SU-DHL-6 (cell line): ENCODE measurements around the gene PRKD2.

Experiments used
- H2AFZ ChIP-seq: fragments of 200-600 bp; sonication (generic); 2 replicates; pipeline ENCODE4 v1.6.1; 2014; ENCODE audit warnings: low read depth, mild to moderate bottlenecking, moderate library complexity, mixed read lengths, antibody characterized with exemption, low read length; ENCODE audit not compliant: severe bottlenecking
- H3F3A ChIP-seq: fragments of 200-600 bp; shearing (Covaris generic); 2 replicates; pipeline ENCODE4 v1.6.0; 2016; ENCODE audit warnings: antibody characterized with exemption, mild to moderate bottlenecking; ENCODE audit not compliant: insufficient read depth
- H3K27ac ChIP-seq: fragments of 200-600 bp; sonication (generic); 2 replicates; pipeline ENCODE4 v1.5.1; 2016; ENCODE audit warnings: low read depth, mild to moderate bottlenecking, low read length, moderate library complexity, mixed read lengths
- H3K27me3 ChIP-seq: fragments of 200-600 bp; sonication (generic), shearing (Covaris generic); 2 replicates; pipeline ENCODE4 v1.6.0; 2014; ENCODE audit warnings: mild to moderate bottlenecking, low read length
- H3K36me3 ChIP-seq: fragments of 200-600 bp; sonication (generic); 2 replicates; pipeline ENCODE4 v1.6.1; 2014; ENCODE audit warnings: mild to moderate bottlenecking, low read length, mixed read lengths
- H3K4me2 ChIP-seq: fragments of 300-600, 200-600 bp; shearing (Covaris generic), sonication (generic); 2 replicates; pipeline ENCODE4 v1.6.0; 2014; ENCODE audit warnings: low read length, low read depth, mild to moderate bottlenecking; ENCODE audit not compliant: poor library complexity, severe bottlenecking
- H3K4me3 ChIP-seq: fragments of 200-600 bp; sonication (generic); 2 replicates; pipeline ENCODE4 v1.5.1; 2014; ENCODE audit warnings: antibody characterized with exemption, low read length, mild to moderate bottlenecking, mixed read lengths; ENCODE audit not compliant: insufficient read depth, poor library complexity, severe bottlenecking
- H3K79me2 ChIP-seq: fragments of 200-600 bp; sonication (generic); 2 replicates; pipeline ENCODE4 v1.6.1; 2014; ENCODE audit warnings: mild to moderate bottlenecking, low read length, moderate library complexity; ENCODE audit not compliant: insufficient read depth
- H3K9ac ChIP-seq: fragments of 200-600 bp; sonication (generic); 2 replicates; pipeline ENCODE4 v1.7.0; 2014; ENCODE audit warnings: mild to moderate bottlenecking, low read length
- H3K9me2 ChIP-seq: fragments of 200-600 bp; sonication (generic); replicated peaks from 2 replicates; pipeline ENCODE4 v1.6.1; 2014; ENCODE audit warnings: low read length; ENCODE audit not compliant: insufficient read depth
- H3K9me3 ChIP-seq: fragments of 200-600 bp; sonication (generic); 2 replicates; pipeline ENCODE4 v1.6.1; 2014; ENCODE audit warnings: low read length, mixed read lengths; ENCODE audit not compliant: insufficient read depth
- H4K20me1 ChIP-seq: fragments of 200-600 bp; sonication (generic); 2 replicates; pipeline ENCODE4 v1.6.1; 2014; ENCODE audit warnings: low read depth, mild to moderate bottlenecking, antibody characterized with exemption, low read length, moderate library complexity, mixed read lengths
- EZH2phosphoT487 ChIP-seq: fragments of 200-600 bp; sonication (generic), shearing (Covaris generic); conservative IDR thresholded peaks from 2 replicates; pipeline ENCODE4 v1.6.1; 2018; ENCODE audit warnings: mild to moderate bottlenecking, antibody characterized with exemption, low read length, moderate library complexity, mixed read lengths
- TF ChIP-seq, protein P1 (sequence below): fragments of 200-600 bp; sonication (generic); IDR thresholded peaks from one replicate; pipeline ENCODE4 v1.5.1; 2017; ENCODE audit warnings: antibody characterized with exemption, mild to moderate bottlenecking, low read length, moderate library complexity; ENCODE audit not compliant: insufficient read depth, poor library complexity, severe bottlenecking

The PRKD2 gene

DNA sequence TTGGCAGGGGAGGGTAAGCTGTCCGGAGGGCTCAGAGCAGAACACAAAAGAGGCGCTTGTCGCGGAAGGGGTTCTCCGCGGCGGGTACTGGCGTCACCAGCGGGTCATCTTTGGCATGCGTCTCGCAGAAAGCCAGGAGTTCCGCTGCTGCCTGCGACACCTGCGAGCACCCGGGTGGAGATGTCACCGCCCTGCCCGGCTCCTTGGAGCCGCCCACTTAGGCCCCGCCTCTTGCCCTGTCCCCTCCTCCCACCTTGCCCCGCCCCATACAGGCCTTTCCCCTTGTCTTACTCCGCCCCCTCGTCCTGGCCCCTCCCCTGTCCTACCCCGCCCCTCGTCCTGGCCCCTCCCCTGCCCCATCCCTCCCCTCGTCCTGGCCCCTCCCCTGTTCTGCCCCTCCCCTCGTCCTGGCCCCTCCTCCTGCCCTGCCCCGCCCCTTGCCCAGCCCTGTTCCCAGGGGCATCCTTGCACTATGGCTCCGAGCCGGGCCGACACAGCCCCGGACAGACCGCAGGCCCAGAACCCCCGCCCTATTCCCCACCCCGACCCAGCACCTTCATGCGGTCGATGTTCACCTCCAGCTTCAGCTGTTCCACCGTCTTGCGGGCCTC lies 82.8 kb downstream of the PRKD2 start:
- Histone ChIP-seq H3K4me2 (peak overlapping the region; percentile 36), H3K9me2 (no peaks in the 10 kb centered on the region), H3K4me3 (no peak overlapping the region), H3F3A (no peaks in the 10 kb centered on the region), H3K9ac (no peak overlapping the region), H4K20me1 (no peaks in the 10 kb centered on the region), H3K9me3 (no peaks in the 10 kb centered on the region), H3K27ac (no peak overlapping the region), H3K79me2 (no peaks in the 10 kb centered on the region), H3K27me3 (no peaks in the 10 kb centered on the region), H3K36me3 (no peaks in the 10 kb centered on the region), H2AFZ (no peak overlapping the region)
- no peak for TF ChIP-seq EZH2phosphoT487
- TF ChIP-seq, protein P1, sequence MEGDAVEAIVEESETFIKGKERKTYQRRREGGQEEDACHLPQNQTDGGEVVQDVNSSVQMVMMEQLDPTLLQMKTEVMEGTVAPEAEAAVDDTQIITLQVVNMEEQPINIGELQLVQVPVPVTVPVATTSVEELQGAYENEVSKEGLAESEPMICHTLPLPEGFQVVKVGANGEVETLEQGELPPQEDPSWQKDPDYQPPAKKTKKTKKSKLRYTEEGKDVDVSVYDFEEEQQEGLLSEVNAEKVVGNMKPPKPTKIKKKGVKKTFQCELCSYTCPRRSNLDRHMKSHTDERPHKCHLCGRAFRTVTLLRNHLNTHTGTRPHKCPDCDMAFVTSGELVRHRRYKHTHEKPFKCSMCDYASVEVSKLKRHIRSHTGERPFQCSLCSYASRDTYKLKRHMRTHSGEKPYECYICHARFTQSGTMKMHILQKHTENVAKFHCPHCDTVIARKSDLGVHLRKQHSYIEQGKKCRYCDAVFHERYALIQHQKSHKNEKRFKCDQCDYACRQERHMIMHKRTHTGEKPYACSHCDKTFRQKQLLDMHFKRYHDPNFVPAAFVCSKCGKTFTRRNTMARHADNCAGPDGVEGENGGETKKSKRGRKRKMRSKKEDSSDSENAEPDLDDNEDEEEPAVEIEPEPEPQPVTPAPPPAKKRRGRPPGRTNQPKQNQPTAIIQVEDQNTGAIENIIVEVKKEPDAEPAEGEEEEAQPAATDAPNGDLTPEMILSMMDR, result no peak

DNA sequence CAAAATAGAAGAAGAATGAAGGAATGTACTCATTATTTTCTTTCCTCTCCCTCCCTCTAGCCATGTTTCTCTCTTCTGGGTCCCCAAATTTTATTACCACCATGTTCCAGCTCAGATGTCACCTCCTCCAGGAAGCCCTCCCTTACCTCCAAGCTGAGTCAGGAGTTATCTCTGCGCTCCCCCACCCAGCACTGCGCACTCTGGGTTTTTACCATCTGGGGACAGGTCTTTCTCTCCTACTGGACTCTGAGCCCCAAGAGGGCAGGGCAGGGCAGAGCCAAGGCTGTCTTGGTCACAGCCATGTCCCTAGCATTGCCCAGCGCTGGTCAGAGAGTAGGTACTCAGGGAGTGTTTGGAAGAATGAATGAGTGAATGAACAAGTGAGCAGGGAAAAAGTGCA lies 83.8 kb downstream of the PRKD2 start:
- Histone ChIP-seq H3K9me2 (no peaks in the 10 kb centered on the region), H3K4me3 (no peak overlapping the region), H2AFZ (no peak overlapping the region), H3K9ac (no peak overlapping the region), H3K27ac (no peak overlapping the region), H3K4me2 (peak overlapping the region; percentile 36), H3K79me2 (no peaks in the 10 kb centered on the region), H4K20me1 (no peaks in the 10 kb centered on the region), H3K27me3 (no peaks in the 10 kb centered on the region), H3F3A (no peaks in the 10 kb centered on the region), H3K36me3 (no peaks in the 10 kb centered on the region), H3K9me3 (no peaks in the 10 kb centered on the region)
- TF ChIP-seq, protein P1, result no peak
- no peak for TF ChIP-seq EZH2phosphoT487

DNA sequence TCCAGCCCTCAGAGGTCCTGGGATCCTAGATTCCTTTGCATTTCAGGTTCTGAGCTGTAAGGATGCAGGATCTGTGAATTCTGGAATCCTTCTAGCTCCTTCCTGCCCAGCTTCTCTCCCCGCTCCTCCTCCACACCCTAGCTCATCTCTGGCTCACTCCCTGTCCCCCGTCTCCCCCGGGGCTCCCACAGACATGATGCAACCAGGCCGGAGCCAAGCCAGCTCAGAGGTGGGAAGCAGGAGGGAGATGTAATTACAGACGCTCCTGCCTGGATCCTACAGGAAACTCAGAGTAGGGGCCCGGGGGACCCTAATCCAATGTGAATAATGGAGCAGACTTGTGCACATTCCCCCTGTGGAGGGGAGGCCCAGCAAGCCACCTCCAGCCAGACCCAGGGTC lies 85.4 kb downstream of the PRKD2 start:
- Histone ChIP-seq H3K79me2 (no peaks in the 10 kb centered on the region), H3K27me3 (no peaks in the 10 kb centered on the region), H3F3A (no peaks in the 10 kb centered on the region), H3K9ac (no peak overlapping the region), H3K4me2 (no peak overlapping the region), H3K36me3 (no peaks in the 10 kb centered on the region), H3K9me2 (no peaks in the 10 kb centered on the region), H3K4me3 (no peak overlapping the region), H2AFZ (no peak overlapping the region), H3K9me3 (no peaks in the 10 kb centered on the region), H4K20me1 (no peaks in the 10 kb centered on the region), H3K27ac (no peak overlapping the region)
- TF ChIP-seq, protein P1, result no peak
- no peak for TF ChIP-seq EZH2phosphoT487
